Fibroblast of lung (primary cell): ENCODE results near the gene COX17. TPM values are rescaled to one million over a fixed set of nuclear protein-coding genes. Genes with fewer than 3 reads are reported as not detected.

Source experiments
- DNase-seq, 2 donors: peaks; one replicate each; pipeline versions ENCODE4 v3.0.0 to v3.0.0-alpha.2; 2010; ENCODE audit warnings: low read depth in 2 of 2
- H2AFZ ChIP-seq: 2 replicates; pipeline ENCODE4 v1.5.1; 2012; ENCODE audit warnings: low read length, control low read depth, inconsistent platforms
- H3K27ac ChIP-seq: 2 replicates; pipeline ENCODE4 v1.5.1; 2011; ENCODE audit warnings: low read length, control low read depth; ENCODE audit not compliant: insufficient read depth
- H3K27me3 ChIP-seq: 2 replicates; pipeline ENCODE4 v1.5.1; 2011; ENCODE audit warnings: mild to moderate bottlenecking, low read length; ENCODE audit not compliant: control insufficient read depth, insufficient read depth
- H3K36me3 ChIP-seq: 2 replicates; pipeline ENCODE4 v1.5.1; 2011; ENCODE audit warnings: low read length; ENCODE audit not compliant: control insufficient read depth, insufficient read depth
- H3K4me1 ChIP-seq: 2 replicates; pipeline ENCODE4 v1.5.1; 2011; ENCODE audit warnings: low read length; ENCODE audit not compliant: control insufficient read depth, insufficient read depth; ENCODE audit errors: extremely low read depth
- H3K4me2 ChIP-seq: 2 replicates; pipeline ENCODE4 v1.5.1; 2011; ENCODE audit warnings: low read length, control low read depth; ENCODE audit not compliant: insufficient read depth; ENCODE audit errors: extremely low read depth
- H3K4me3 ChIP-seq, 4 experiments: fragments of 200-600 bp in 1 of 4; sonication (generic) in 1 of 4; replicated peaks in 1 of 4; 2 replicates each; pipeline ENCODE4 v1.5.1; 2011 to 2016; ENCODE audit warnings: low read length in 4 of 4, low read depth in 3 of 4, mild to moderate bottlenecking in 3 of 4, control low read depth in 2 of 4, inconsistent platforms in 1 of 4, mixed read lengths in 1 of 4; ENCODE audit not compliant: insufficient read depth in 1 of 4; ENCODE audit errors: control extremely low read depth in 1 of 4
- H3K79me2 ChIP-seq: 2 replicates; pipeline ENCODE4 v1.5.1; 2012; ENCODE audit warnings: mild to moderate bottlenecking, low read length, inconsistent platforms; ENCODE audit not compliant: control insufficient read depth, insufficient read depth
- H3K9ac ChIP-seq: 2 replicates; pipeline ENCODE4 v1.5.1; 2011; ENCODE audit warnings: mild to moderate bottlenecking, low read length, control low read depth; ENCODE audit not compliant: insufficient read depth
- H3K9me3 ChIP-seq: 2 replicates; pipeline ENCODE4 v1.5.1; 2012; ENCODE audit warnings: low read depth, low read length; ENCODE audit not compliant: control insufficient read depth, insufficient read depth
- H4K20me1 ChIP-seq: 2 replicates; pipeline ENCODE4 v1.5.1; 2011; ENCODE audit warnings: low read length; ENCODE audit not compliant: control insufficient read depth, insufficient read depth; ENCODE audit errors: extremely low read depth
- EZH2 ChIP-seq: IDR thresholded peaks from 2 replicates; pipeline ENCODE4 v1.5.1; 2012; ENCODE audit warnings: low read length, control low read depth, mild to moderate bottlenecking; ENCODE audit errors: missing control alignments
- polyA plus RNA-seq, 2 donors: library from polyadenylated mRNA; depleted of rRNA in 1 of 2; stranded (reverse) in 1 of 2; unstranded in 1 of 2; fragments of >200 nt; gene quantifications; 2 replicates each; pipeline ENCODE4 v1.2.1, GENCODE V29; 2011 to 2012; ENCODE audit warnings: missing spikeins in 1 of 2
- total RNA-seq: library from RNA; depleted of rRNA; stranded (reverse); fragments of >200 nt; gene quantifications from 2 replicates; pipeline ENCODE4 v1.2.1, GENCODE V29; 2014
- TF ChIP-seq, protein P1 (sequence below), 2 donors: IDR thresholded peaks in 1 of 2; conservative IDR thresholded peaks in 1 of 2; 1 replicate in 1 of 2; 2 replicates in 1 of 2; pipeline ENCODE4 v1.5.1; 2011 to 2012; ENCODE audit warnings: low read length in 2 of 2, control low read depth in 1 of 2, inconsistent platforms in 1 of 2, low read depth in 1 of 2, mild to moderate bottlenecking in 1 of 2

The COX17 gene
- total and polyA plus RNA-seq, 2 donors (not counting 1 experiment from before 2014, with no cell fraction given), result 19.6 to 21.0 TPM

DNA sequence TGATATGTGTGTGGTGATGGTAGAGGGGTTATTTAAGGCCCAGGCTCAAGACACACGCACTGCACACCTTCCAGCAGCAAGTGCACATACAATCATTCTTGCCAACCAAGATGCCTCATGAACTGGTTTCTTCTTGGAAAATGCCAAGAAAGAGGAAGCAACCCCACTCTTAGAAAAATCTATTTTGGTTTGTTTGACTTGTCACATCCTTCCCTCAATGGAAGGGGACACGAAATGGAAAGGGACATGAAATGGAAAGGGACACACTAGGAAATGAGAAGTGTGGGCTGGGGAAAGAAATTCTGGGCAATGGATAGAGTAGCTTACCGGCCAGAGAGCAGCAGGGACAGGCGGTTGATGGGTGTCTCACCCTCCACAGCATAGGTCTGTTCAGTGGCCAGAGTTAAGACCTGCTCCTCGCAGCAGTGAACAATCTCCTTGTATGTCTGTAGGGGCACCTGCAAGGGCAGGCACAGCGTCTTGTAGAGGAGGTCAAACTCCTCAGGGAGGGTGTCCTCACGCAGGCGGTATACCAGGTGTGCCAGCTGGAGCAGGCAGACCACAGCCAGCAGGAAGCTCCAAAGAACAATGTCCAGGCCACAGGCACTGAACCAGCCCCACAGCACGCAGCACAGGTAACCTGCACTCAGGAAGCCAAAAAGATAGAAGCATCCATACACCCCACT, 17.5 kb downstream of the COX17 start:
- no peak overlapping the region for H2AFZ ChIP-seq
- no peak for DNase-seq

DNA sequence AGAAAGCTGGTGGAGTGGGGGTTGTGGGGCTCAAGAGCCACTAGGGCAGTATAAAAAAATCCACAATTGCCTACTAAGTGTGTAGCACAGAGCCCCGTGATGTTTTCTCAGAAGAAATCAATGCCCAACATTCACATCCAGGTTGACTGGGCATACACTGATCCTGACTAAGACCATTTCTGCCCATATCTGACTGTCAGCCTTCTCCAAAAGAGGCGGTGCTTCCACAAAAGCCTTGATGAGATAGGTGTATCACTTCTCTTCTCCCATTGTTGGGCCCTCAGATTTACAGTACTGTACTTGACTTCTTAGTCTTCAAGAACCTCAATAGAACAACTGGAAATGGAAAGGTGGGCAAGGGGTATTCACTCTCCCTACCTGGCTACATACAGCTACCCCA, 18.2 kb downstream of the COX17 start:
- Histone ChIP-seq H3K4me1 (no peaks in the 10 kb centered on the region), H3K4me2 (no peak overlapping the region), H3K79me2 (no peaks in the 10 kb centered on the region), H2AFZ (no peak overlapping the region), H3K36me3 (no peaks in the 10 kb centered on the region), H3K4me3 (no peak overlapping the region), H3K27me3 (no peaks in the 10 kb centered on the region), H3K9me3 (no peaks in the 10 kb centered on the region), H4K20me1 (no peaks in the 10 kb centered on the region), H3K9ac (no peak overlapping the region), H3K27ac (no peak overlapping the region)
- TF ChIP-seq, protein P1, sequence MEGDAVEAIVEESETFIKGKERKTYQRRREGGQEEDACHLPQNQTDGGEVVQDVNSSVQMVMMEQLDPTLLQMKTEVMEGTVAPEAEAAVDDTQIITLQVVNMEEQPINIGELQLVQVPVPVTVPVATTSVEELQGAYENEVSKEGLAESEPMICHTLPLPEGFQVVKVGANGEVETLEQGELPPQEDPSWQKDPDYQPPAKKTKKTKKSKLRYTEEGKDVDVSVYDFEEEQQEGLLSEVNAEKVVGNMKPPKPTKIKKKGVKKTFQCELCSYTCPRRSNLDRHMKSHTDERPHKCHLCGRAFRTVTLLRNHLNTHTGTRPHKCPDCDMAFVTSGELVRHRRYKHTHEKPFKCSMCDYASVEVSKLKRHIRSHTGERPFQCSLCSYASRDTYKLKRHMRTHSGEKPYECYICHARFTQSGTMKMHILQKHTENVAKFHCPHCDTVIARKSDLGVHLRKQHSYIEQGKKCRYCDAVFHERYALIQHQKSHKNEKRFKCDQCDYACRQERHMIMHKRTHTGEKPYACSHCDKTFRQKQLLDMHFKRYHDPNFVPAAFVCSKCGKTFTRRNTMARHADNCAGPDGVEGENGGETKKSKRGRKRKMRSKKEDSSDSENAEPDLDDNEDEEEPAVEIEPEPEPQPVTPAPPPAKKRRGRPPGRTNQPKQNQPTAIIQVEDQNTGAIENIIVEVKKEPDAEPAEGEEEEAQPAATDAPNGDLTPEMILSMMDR (conservative IDR thresholded peaks at IDR 0.05 in 1 of 2, IDR thresholded peaks at IDR 0.05 in 1 of 2; ENCODE audit: low read depth in 1 of 2, low read length in 2 of 2), result no peak
- no peak for TF ChIP-seq EZH2
- DNase-seq, result no peak

More for the DNA sequence above, 17.5 kb downstream of the COX17 start:
- Histone ChIP-seq H3K79me2 (no peaks in the 10 kb centered on the region), H3K9me3 (no peaks in the 10 kb centered on the region), H3K27me3 (no peaks in the 10 kb centered on the region), H4K20me1 (no peaks in the 10 kb centered on the region), H3K36me3 (no peaks in the 10 kb centered on the region), H3K4me2 (no peak overlapping the region), H3K9ac (no peak overlapping the region), H3K27ac (no peak overlapping the region), H3K4me3 (no peak overlapping the region), H3K4me1 (no peaks in the 10 kb centered on the region)
- TF ChIP-seq, protein P1 (conservative IDR thresholded peaks at IDR 0.05 in 1 of 2, IDR thresholded peaks at IDR 0.05 in 1 of 2; ENCODE audit: low read depth in 1 of 2, low read length in 2 of 2), result no peak
- TF ChIP-seq EZH2, result no peak

DNA sequence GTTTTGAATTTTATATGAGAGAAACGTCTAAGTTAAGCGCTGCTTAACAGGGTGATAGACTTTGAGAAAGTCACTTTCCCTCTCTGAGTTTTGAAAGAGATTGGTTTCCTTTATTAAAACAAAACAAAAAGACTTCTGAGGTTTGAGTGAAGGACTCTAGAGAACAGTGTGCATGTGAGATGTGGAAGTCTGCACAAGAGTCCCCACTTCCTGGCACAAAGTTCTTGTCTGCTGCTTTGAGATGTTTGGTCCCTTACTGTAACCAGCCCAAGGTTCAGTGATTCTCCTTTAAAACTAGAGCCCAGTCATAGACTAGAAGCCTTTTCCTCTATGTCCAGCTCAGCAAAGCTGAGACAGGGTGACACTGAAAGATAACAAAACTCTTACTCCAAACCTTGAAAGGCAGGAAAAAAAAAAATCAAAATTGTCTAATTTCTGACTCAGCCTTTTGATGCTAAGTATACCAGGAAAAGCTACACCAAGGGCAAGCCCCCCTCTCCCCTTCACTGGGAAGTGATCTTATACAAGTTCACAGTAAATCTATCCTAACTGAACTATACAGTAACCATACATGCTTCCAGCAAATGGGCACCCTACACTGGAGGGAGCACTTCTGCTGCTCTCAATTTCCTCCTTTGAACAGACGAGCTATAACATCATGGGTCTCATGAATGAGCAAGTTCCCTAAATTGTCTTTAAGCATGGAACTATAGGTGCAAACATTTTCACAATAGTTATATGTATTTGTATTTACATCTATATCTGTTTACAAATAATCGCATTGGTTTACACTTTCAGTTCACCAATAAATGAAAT, 19.1 kb downstream of the COX17 start:
- Histone ChIP-seq H4K20me1 (no peaks in the 10 kb centered on the region), H3K27me3 (no peaks in the 10 kb centered on the region), H3K4me2 (no peak overlapping the region), H3K9me3 (no peaks in the 10 kb centered on the region), H3K9ac (no peak overlapping the region), H2AFZ (no peak overlapping the region), H3K4me1 (no peaks in the 10 kb centered on the region), H3K79me2 (no peaks in the 10 kb centered on the region), H3K36me3 (no peaks in the 10 kb centered on the region), H3K27ac (no peak overlapping the region), H3K4me3 (no peak overlapping the region)
- no peak for DNase-seq
- TF ChIP-seq, protein P1 (conservative IDR thresholded peaks at IDR 0.05 in 1 of 2, IDR thresholded peaks at IDR 0.05 in 1 of 2; ENCODE audit: low read depth in 1 of 2, low read length in 2 of 2), result no peak
- no peak for TF ChIP-seq EZH2
